ENCODE measurements around the gene CA11. TPM values are rescaled to one million over a fixed set of nuclear protein-coding genes. Genes with fewer than 3 reads are reported as not detected.
"Not testable (repeated sequence)": the region's sequence is repeated elsewhere in the genome, so short reads cannot be mapped to it uniquely, and the experiment has no call there.

CA11 gene
- total RNA-seq, 4 donors from 2014 or later: 0.51 to 55.1 (median 8.1) TPM

DNA sequence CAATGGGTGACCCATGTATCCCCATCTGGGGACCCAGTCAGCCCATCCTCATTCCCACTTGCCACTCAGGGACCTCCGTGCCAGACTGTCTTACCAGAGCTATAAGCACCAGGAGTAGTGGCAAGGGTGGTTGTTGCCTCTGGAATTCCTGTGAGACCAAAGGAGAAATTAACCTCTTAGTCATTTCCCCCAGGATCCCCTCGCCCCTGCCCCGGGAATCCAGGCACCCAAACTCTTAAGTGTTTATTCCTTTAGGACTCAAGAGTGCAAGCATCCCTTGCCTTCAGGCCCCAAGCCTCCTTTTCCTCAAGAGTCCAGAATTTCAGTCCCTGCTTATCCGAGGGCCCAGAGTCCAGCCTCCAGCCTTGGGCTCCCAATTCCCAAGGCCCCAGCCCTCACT lies 17.7 kb upstream of the CA11 start:
- intact Hi-C loops (cut with DNase I; ENCODE audit: low total_unique reads): no loop called here
- H3K4me3 ChIP-seq: no peak overlapping the region
- TF ChIP-seq POLR2A (IDR thresholded peaks at IDR 0.05): no peak
- TF ChIP-seq, protein P1, sequence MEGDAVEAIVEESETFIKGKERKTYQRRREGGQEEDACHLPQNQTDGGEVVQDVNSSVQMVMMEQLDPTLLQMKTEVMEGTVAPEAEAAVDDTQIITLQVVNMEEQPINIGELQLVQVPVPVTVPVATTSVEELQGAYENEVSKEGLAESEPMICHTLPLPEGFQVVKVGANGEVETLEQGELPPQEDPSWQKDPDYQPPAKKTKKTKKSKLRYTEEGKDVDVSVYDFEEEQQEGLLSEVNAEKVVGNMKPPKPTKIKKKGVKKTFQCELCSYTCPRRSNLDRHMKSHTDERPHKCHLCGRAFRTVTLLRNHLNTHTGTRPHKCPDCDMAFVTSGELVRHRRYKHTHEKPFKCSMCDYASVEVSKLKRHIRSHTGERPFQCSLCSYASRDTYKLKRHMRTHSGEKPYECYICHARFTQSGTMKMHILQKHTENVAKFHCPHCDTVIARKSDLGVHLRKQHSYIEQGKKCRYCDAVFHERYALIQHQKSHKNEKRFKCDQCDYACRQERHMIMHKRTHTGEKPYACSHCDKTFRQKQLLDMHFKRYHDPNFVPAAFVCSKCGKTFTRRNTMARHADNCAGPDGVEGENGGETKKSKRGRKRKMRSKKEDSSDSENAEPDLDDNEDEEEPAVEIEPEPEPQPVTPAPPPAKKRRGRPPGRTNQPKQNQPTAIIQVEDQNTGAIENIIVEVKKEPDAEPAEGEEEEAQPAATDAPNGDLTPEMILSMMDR (IDR thresholded peaks at IDR 0.05): no peak
- no peaks in the 10 kb centered on the region for H3K36me3 ChIP-seq
- H3K4me1 ChIP-seq: no peaks in the 10 kb centered on the region
- DNase-seq: no peak
- no peak overlapping the region for H3K27ac ChIP-seq
- H3K27me3 ChIP-seq: no peaks in the 10 kb centered on the region
- H3K9me3 ChIP-seq: no peaks in the 10 kb centered on the region

DNA sequence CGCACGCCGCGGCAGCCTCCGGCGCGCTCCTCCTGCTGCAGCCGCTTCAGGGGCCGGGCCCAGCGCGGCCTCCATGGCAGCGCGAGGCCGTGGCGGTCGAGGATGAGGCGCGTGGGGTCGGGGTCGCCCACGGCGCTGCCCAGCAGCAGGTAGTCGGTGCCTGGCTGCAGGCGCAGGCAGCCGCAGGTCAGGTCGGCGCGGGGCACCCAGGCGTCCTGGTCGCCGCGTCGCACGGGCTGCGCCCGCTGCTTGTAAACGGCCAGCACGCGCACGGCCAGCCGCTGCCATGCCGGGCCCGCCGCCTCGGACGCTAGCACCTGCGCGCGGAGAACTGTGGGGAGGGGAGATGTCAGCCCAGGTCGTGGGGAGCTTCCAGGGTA lies 15.7 kb upstream of the CA11 start:
- no peak overlapping the region for H3K27ac ChIP-seq
- no peaks in the 10 kb centered on the region for H3K36me3 ChIP-seq
- H3K27me3 ChIP-seq: no peaks in the 10 kb centered on the region
- no peak overlapping the region for H3K4me3 ChIP-seq
- intact Hi-C loops (cut with DNase I; ENCODE audit: low total_unique reads): no loop called here
- TF ChIP-seq, protein P1 (IDR thresholded peaks at IDR 0.05): no peak
- no peak for TF ChIP-seq POLR2A (IDR thresholded peaks at IDR 0.05)
- DNase-seq: no peak
- H3K9me3 ChIP-seq: no peaks in the 10 kb centered on the region
- H3K4me1 ChIP-seq: no peaks in the 10 kb centered on the region

DNA sequence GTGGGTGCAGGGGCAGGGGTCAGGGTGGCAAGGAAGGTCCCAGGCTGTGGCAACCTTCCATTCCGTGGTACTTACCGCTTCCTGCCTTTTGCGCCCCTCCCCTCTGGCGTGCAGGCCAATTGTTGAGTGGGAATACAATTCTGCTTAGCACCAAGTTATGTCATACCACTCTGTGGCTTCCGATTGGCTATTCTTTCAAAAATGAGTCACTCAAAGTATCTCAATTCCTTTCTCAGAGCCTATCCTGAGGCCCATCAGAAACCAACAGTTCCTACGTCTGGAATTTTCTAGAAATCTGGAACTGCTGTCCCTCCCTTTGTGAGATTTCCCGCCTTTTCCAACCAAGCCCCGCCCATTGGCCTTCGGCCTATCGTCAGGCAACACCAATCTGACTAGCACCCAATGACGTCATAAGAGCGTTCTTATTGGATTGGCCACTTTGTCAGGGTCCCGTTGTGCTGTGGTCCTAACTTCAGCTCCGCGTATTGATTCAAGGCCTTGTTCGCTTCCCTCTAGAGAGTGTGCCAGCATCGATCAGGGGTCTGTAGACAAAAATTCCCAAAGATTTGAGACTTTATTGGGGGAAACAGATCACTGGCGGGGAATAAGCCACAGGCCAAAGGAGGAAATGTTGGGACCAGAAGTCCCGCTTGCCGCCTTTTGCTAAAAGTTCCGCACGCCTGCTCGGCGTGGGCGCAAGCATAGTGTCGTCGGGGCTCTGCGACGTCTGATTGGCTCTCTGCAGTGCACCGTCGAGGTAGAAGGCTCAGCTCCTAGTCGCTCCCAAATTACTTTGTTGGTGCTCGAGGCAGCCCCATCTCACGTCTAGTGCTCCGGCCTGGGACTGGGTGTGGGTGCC lies 15.1 kb upstream of the CA11 start:
- Histone ChIP-seq H3K27me3 (no peaks in the 10 kb centered on the region), H3K4me3 (no peak overlapping the region), H3K27ac (peak overlapping the region; percentile 22 to 44), H3K4me1 (no peaks in the 10 kb centered on the region), H3K36me3 (no peaks in the 10 kb centered on the region), H3K9me3 (no peaks in the 10 kb centered on the region)
- peak; percentile 87 to 88 for DNase-seq
- intact Hi-C loops (cut with DNase I; ENCODE audit: low total_unique reads): no loop called here
- TF ChIP-seq, protein P1 (IDR thresholded peaks at IDR 0.05): no peak
- no peak for TF ChIP-seq POLR2A (IDR thresholded peaks at IDR 0.05)

DNA sequence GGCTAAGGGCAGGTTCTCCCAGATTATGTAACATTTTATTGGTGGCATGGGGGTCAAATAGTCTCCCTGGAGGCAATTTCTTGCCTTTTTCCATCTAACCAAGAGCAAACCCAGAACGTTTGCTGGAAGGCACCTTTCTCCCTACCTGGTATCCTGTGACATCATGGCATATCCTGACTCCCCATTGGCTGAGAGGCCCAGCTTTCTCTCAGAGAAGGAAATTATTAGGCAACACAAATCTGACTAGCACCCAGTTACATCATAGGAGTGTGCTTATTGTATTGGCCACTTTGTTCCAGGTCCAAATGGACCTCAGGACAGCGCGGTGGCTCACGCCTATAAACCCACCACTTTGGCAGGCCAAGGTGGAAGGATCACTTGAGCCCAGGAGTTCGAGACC lies 13.8 kb upstream of the CA11 start:
- H3K27me3 ChIP-seq: no peaks in the 10 kb centered on the region
- DNase-seq: no peak
- TF ChIP-seq, protein P1 (IDR thresholded peaks at IDR 0.05): no peak
- no peak for TF ChIP-seq POLR2A (IDR thresholded peaks at IDR 0.05)
- H3K36me3 ChIP-seq: no peaks in the 10 kb centered on the region
- intact Hi-C loops (cut with DNase I; ENCODE audit: low total_unique reads): no loop called here
- no peak overlapping the region for H3K4me3 ChIP-seq
- no peaks in the 10 kb centered on the region for H3K9me3 ChIP-seq
- H3K27ac ChIP-seq: no peak overlapping the region
- H3K4me1 ChIP-seq: no peaks in the 10 kb centered on the region

DNA sequence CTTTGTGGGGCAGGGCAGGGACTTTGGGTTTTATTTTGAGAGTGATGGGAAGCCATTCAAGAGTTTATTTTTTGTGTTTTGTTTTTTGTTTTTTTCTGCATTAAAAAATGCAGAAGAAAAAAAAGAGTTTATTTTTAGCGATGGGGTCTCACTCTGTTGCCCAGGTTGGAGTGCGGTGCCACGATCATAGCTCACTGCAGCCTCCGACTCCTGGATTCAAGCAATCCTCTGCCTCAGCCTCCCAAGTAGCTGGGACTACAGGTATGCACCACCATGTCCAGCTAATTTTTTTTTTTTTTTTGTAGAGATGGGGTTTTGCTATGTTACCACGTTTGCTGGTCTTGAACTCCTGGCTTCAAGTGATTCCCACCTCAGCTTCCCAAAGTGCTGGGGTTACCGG lies 12.5 kb upstream of the CA11 start:
- no peaks in the 10 kb centered on the region for H3K27me3 ChIP-seq
- H3K4me1 ChIP-seq: no peaks in the 10 kb centered on the region
- TF ChIP-seq, protein P1 (IDR thresholded peaks at IDR 0.05): no peak
- TF ChIP-seq POLR2A (IDR thresholded peaks at IDR 0.05): no peak
- DNase-seq: no peak
- no peaks in the 10 kb centered on the region for H3K36me3 ChIP-seq
- H3K9me3 ChIP-seq: no peaks in the 10 kb centered on the region
- no peak overlapping the region for H3K27ac ChIP-seq
- intact Hi-C loops (cut with DNase I; ENCODE audit: low total_unique reads): no loop called here
- H3K4me3 ChIP-seq: no peak overlapping the region

DNA sequence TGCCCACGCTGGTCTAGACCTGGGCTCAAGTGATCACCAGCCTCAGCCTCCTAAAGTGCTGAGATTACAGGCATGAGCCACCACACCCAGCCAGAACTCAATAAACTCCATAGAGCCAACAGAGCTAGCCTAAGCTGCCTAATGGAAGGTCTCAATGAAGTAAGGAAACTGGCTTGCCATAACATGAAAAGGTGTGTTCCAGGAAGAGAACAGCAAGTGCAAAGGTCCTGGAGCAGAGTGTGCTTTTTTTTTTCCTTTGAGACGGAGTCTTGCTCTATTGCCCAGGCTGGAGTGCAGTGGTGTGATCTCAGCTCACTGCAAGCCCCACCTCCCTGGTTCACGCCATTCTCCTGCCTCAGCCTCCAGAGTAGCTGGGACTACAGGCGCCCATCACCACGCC lies 11.8 kb upstream of the CA11 start:
- H3K9me3 ChIP-seq; H3K4me3 ChIP-seq; DNase-seq; H3K27me3 ChIP-seq; H3K4me1 ChIP-seq; intact Hi-C loops (cut with DNase I; ENCODE audit: low total_unique reads); H3K27ac ChIP-seq; H3K36me3 ChIP-seq: not testable (repeated sequence)
